ENCODE results near the gene NAPA. TPM values are rescaled to one million over a fixed set of nuclear protein-coding genes. Genes with fewer than 3 reads are reported as not detected.

The NAPA gene
- total RNA-seq, 2 donors from 2014 or later, result 127 to 213 TPM

- Histone ChIP-seq H3K36me3 (peaks cover 22% of the 10 kb centered on the region), H3K27ac (peak overlapping the region; percentile 74 to 87), H3K27me3 (no peaks in the 10 kb centered on the region), H3K9me3 (no peaks in the 10 kb centered on the region), H3K4me1 (peaks cover 0 to 57% of the 10 kb centered on the region in 2 donors), H3K4me3 (no peak overlapping the region)
- TF ChIP-seq CTCF (IDR thresholded peaks at IDR 0.05), result no peak
- no peak for DNase-seq (ENCODE audit: low spot score)
These were observed 7.9 kb downstream of the NAPA start for GRCh38 chr19:47507012-47507411.

DNA sequence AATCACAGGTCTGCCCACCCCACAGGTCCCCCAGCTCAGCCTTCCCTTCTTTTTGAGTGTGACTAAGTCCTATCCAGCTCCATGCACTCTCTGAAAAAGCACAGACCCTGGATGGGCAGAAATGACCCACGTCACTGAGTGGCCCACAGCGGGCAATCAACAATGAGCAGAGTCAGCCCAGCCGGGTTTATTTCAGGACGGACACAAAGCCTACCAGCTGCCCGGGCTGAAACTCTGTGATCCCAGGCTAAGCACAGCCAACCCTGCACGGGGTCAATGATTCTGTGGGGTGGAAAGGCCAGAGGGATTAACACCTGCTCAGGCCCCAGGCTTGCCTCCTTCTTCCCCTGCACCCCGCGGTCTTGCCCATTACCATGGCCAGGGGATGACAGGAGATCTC lies 8.4 kb downstream of the NAPA start:
- H3K27me3 ChIP-seq, result no peaks in the 10 kb centered on the region
- TF ChIP-seq CTCF (IDR thresholded peaks at IDR 0.05), result no peak
- no peak overlapping the region for H3K4me3 ChIP-seq
- H3K27ac ChIP-seq, result peak overlapping the region; percentile 74 to 87
- no peaks in the 10 kb centered on the region for H3K9me3 ChIP-seq
- H3K4me1 ChIP-seq, result peaks cover 0 to 51% of the 10 kb centered on the region in 2 donors
- DNase-seq (ENCODE audit: low spot score), result no peak
- peaks cover 27% of the 10 kb centered on the region for H3K36me3 ChIP-seq

GRCh38 chr19:47505506-47505905 lies 9.4 kb downstream of the NAPA start:
- no peaks in the 10 kb centered on the region for H3K9me3 ChIP-seq
- no peaks in the 10 kb centered on the region for H3K27me3 ChIP-seq
- no peak for DNase-seq (ENCODE audit: low spot score)
- no peak overlapping the region for H3K4me3 ChIP-seq
- H3K27ac ChIP-seq, result peak overlapping the region; percentile 74 to 87
- no peak for TF ChIP-seq CTCF (IDR thresholded peaks at IDR 0.05)
- H3K36me3 ChIP-seq, result peaks cover 37% of the 10 kb centered on the region
- peaks cover 0 to 41% of the 10 kb centered on the region in 2 donors for H3K4me1 ChIP-seq

- peaks cover 49% of the 10 kb centered on the region for H3K36me3 ChIP-seq
- H3K27me3 ChIP-seq, result no peaks in the 10 kb centered on the region
- H3K4me3 ChIP-seq, result no peak overlapping the region
- no peak for DNase-seq (ENCODE audit: low spot score)
- no peak for TF ChIP-seq CTCF (IDR thresholded peaks at IDR 0.05)
- H3K27ac ChIP-seq, result no peak overlapping the region
- no peaks in the 10 kb centered on the region for H3K9me3 ChIP-seq
- peaks cover 0 to 24% of the 10 kb centered on the region in 2 donors for H3K4me1 ChIP-seq
These were observed 11.1 kb downstream of the NAPA start for GRCh38 chr19:47503826-47504150.

GRCh38 chr19:47503130-47503825 lies 11.6 kb downstream of the NAPA start:
- Histone ChIP-seq H3K4me1 (peaks cover 0 to 23% of the 10 kb centered on the region in 2 donors), H3K36me3 (peaks cover 49% of the 10 kb centered on the region), H3K9me3 (no peaks in the 10 kb centered on the region), H3K27me3 (no peaks in the 10 kb centered on the region), H3K27ac (peak overlapping the region in 1 of 2 donors; percentile 19), H3K4me3 (no peak overlapping the region)
- DNase-seq (ENCODE audit: low spot score), result no peak
- no peak for TF ChIP-seq CTCF (IDR thresholded peaks at IDR 0.05)

Measured in right atrium auricular region (tissue), 2 donors.